H1 (cell line): ENCODE results near the gene SNX25. TPM values are rescaled to one million over a fixed set of nuclear protein-coding genes. Genes with fewer than 3 reads are reported as not detected.

Source experiments
- ATF2 ChIP-seq: IDR thresholded peaks from 2 replicates; pipeline ENCODE4 v1.6.1; 2012; ENCODE audit warnings: low read length, inconsistent platforms
- MAFK ChIP-seq: IDR thresholded peaks from 2 replicates; pipeline ENCODE4 v1.6.1; 2012; ENCODE audit warnings: low read depth, mild to moderate bottlenecking, improper control_type of control experiment, low read length
- polyA plus RNA-seq, 7 experiments: library from polyadenylated mRNA; depleted of rRNA in 3 of 7; stranded (reverse) in 5 of 7; unstranded in 2 of 7; fragments of >200 nt in 5 of 7; fragments of 200-250 nt in 2 of 7; gene quantifications; 1 replicate in 5 of 7; 2 replicates in 1 of 7; 4 replicates in 1 of 7; pipeline versions ENCODE4 v1.2.1 to v1.2.3, GENCODE V29; 2011 to 2013; ENCODE audit warnings: missing spikeins in 2 of 7, mixed read lengths in 2 of 7
- total RNA-seq: library from RNA; stranded (reverse); fragmentation: NEBNext Ultra II Directional; extraction: Animal tissue kit (Norgen Biotek cat#: 25700); gene quantifications from 2 replicates; pipeline ENCODE4 v1.2.1, GENCODE V29; 2021

Gene SNX25
- total and polyA plus RNA-seq, 2 of the 8 experiments (the other 6 are each of a cell fraction or from before 2014, with no cell fraction given) = 5.4 to 19.9 TPM

- TF ChIP-seq ATF2 = no peak
- no peak for TF ChIP-seq MAFK
Observed at GRCh38 chr4:185378264-185378663, 168.9 kb downstream of the SNX25 start (continued).
